HG02571 (cell line): Measurements from ENCODE around the gene GNAQ.

ENCODE experiments used
- ATAC-seq: cut with Tn5 transposase; IDR thresholded peaks from one replicate; pipeline ENCODE4 v1.9.1; 2021; ENCODE audit warnings: mild to moderate bottlenecking, moderate library complexity; ENCODE audit not compliant: unreplicated experiment

The GNAQ gene

DNA sequence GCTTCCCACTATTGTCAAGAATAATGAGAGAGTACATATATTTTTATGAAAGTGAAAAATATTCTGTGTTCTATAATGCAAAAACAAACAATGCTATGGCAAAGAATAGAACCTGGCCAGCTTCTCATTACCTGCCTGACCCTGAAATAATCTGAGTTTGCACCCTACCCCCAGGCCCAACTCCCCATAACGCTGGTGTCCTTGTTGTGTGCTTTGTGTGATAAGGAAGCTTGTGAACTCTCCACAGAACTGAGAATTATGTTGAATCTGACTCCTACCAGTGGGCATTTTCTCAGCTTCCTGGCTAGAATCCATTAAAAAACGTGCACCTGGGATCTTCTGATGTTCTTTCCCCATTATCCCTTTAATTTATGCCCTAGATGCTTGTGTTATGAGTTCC is 205.5 kb downstream of the GNAQ start:
- no peak for ATAC-seq

DNA sequence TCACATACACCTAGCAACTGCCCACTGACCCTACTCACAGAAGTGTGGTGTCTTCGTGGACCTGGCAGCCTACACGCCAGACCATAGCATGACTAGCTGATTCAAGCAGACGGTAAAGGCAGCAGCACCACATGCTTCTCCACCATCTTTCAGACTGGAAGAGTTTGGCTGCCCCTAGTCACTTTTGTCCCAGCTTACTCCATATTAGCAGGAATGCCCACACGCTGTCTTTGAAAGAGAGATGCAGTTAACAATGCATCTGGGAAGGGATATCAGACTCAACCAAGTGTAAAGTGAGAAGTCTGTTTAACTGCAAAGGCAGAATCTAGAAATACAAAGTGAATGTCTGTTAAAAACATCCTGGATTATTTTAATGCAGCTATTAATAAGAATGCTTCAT is 206.2 kb downstream of the GNAQ start:
- ATAC-seq = no peak

DNA sequence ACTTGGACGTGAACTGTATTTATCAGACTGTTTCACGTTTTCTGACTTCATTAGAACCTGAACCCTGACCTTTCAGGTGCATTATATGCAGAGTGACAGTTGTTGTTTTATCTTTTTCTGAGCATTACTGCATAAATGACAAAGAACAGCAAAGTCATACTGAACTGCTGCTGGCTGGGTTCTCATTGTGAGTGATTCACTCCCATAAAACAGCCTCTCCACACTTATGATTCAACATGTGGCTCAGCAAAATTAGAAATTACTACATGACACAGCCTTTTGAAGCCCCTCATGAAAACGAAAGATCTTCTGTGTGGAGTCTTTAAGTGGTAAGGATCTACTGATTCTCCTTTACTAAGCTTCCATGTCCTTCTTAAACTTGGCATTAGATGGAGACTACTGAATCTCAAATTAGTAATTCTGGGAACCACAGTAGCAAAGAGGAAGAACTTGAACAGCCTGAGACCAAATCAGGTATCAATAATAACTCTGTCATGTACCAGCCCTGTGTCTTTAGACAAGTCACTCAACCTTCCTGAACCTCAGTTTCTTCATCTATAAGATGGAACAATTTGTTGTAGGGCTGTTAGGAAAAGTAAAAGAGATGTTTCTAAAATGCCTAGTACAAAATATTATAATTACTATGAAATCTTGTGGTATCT is 211.2 kb downstream of the GNAQ start:
- no peak for ATAC-seq

DNA sequence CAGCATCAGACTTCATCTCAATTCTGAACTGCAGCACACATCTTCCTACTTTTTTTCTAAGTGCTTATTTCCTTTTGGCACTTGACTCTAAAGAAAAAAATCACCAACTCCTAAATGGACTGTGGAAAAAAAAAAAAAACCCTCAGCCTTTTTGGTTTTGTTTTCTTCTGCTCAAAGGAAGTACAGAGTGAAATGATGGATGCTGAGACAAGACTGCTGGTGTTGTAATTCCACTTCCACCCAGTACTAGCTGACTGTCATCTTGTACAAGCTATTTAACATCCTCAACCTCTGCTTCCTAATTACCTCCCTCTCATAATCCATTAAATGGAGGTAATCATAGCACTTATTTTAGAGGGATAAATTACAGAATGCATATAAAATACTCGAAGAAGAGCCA is 212.0 kb downstream of the GNAQ start:
- no peak for ATAC-seq

DNA sequence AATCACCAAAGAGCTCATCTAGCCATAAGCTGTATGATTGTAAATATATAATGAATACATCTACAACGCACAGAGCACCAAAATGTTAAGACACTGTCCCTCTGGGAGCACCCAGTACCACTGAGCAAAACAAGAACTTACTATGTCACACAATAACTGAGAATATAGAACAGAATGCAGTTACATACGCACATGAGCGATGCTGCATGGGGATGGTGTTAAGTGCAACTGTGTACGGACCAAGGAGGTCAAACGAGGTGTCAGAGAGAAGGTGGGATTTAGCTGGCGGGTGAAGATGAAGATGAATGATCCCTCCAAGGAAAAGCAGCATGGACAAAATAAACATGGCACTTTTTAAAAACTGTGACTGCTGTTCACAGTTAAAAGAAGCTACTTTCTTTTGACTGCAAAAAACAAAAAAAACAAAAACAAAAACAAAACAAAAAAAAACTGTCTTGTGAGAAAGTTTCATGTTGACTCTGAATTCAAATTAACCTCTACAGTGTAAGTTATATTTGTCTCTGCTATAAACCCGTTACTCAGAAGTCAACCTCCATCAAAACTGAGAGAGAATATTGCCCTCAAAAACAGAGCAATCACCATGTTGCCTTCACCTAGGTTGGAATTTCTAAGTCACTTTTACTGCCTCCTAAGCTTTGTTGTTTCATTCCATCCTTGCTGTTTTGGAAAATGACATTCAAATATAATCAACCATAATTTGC is 213.9 kb downstream of the GNAQ start:
- no peak for ATAC-seq

DNA sequence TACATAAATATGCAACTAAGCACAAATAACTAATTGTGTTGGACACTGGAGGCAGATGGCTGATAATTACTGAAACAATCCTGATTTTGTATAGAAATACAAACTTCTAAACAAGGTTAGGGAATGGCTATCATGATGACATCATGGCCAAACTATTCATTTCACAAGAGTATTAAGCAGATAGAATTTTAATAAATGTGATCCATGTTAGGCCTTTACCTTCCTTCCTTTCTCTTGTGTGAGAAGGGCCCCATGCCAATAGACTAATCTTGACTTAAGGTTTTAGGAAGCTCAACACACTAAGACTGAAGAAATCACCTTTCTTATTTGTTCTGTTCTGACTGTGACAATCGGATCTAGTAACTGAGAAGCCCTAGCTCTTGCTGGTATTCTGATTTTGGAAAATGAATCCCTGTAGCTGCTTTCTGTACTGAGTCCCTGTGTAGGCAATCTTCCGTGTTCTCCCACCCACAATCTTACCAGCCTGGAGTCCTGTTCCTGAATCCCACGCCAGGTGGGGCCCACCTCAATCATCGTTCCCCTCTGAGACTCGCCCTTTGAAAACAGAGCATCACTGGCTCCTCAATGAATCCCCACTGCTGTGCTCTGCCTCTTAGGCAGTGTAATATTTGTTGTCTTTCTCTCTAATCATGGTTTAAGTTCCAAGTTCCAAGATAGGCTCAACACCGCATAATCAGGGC is 214.8 kb downstream of the GNAQ start:
- ATAC-seq = no peak

DNA sequence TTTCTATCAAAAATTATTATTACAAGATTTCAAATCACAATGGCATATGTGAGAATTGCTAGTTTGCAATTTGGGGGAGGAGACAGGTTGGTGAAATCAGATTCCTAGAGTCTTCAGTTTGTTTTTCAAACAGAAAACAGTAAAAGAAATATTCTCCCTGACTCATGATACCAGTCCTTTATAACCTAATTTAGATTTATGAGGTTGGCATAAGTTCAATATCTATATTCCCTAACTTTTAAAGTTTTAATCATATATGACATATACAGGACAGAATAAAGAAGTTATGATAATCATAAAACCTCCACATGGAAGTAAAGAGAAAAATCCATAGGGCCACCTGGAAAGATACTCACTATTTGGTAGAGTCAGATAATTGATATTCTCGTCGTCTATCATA is 216.4 kb downstream of the GNAQ start:
- ATAC-seq = no peak

DNA sequence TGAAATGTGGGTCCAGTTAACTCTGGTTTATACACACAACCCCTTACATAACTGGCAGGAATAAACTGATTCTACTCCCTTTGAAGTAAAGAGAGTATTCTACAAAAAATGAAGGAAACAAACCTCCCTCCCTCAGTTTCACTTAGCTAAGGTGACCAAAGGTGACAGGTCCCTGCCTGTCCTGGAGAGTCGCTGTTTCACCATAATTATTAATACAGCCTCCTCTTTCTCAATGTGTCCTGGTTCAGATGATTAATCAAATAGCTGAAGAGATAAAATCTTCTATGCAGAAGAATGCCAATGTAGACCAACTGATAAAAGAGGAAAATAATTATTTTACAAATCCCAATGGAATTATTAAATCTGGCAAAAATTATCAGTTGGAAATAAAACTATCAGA is 219.8 kb downstream of the GNAQ start:
- no peak for ATAC-seq

DNA sequence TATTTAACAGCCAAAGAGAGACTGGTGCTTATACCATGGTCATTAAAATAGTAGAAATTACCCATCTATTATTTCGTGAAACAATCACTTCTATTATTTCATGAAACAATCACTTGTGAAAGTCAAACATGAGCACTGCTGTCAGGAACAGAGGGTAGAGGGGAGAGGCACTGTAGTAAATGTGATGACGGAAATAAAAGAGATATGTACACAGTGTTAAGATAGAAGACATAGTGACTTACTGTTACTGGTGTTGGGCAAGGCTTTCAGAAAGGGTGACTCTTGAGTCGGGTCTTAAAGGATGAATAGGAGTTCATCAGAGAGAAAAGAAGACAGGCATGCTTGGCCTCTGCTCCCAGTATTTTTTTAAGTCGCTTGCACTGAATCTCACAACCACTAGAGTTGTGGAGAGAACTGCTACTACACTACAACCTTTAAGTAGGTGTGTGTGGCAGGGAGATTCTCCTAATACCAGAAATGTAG is 220.9 kb downstream of the GNAQ start:
- ATAC-seq = no peak

DNA sequence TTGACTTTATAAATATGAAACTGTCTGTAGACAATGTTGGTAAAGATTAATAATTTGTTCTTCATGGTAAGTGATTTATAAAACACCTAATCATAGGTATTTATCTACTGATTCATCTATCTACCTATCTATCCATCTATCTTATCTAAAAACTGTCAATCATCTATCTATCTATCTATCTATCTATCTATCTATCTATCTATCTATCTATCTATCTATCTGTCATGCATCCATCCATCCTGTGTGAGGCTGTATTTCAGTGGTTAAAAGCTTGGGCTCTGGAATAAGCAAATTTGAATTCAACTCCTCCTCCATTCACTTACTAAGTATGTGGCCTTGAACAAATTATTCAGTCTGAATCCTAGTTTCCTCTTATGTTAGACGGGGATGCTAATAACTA is 221.6 kb downstream of the GNAQ start:
- no peak for ATAC-seq

DNA sequence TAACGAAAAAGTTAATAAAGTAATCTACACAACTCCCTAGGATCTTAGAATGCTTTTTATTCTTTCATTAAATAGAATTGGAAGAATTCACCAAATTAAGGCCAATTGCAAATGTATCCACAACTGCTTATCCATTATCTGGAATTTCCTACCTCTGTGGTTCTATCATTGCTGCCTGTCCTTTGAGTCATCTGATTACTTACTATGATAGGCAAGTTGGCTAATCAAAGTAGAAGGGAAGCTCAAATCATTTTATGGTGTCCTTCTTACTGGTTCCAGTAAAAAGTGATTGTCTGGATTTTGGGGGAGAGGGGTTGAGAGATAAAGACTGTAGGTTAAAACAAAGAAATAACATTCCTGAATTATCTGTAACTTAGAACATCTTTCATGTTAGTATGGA is 222.1 kb downstream of the GNAQ start:
- ATAC-seq = no peak

DNA sequence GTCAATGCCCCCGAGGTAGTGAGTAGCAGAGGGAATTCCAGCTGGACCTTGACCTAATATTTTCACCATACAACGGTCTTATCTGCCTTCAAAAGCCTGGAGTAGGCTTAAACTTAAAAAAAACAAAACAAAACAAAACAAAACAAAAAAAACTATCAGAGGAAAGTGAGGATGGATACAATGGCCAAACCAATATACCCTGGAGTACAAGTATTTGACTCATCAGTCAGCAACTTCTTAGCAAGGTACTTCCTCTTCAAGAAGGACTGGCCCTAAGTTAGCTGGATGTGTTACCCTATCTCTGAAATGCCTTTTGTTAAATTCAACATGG is 222.9 kb downstream of the GNAQ start:
- ATAC-seq = no peak

DNA sequence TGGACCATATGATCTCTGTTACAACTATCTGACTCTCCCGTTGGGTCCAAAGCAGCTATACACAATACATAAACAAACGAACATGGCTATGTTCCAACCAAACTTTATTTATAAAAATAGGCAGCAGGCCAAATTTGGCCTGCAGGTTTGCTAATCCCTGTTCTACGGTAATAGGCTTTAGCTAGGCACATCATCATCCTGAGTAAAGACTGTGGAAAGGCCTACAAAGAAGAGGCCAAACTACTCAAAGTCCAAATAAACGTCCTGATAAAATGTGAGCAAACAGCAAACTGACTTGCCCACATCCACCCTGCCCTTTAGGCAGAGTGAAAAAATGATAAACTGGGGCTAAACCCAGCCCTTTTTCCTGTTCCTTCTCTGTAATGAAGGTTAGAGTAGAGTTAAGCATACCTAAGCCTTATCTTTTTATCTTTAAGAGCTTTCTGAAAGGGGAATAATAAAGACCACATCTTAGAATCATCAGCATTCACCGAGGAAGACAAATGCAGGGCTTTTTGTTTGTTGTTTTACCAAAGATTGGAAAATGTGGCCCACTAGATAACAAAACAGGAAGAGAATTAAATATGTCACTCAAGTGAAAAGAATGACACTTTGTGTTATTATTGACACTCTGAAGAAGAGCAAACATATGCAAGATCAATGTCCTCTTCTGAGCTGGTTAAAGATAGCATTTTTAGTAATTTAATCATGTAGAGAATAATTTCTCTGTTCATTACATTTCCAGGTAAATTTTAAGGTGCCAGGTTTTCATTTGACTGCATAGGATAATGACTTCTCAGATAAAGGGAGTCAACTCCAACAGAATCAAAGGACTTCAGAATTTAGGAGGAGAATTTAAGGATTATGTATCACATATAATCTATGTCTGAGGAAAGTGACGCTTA is 223.5 kb downstream of the GNAQ start:
- no peak for ATAC-seq

DNA sequence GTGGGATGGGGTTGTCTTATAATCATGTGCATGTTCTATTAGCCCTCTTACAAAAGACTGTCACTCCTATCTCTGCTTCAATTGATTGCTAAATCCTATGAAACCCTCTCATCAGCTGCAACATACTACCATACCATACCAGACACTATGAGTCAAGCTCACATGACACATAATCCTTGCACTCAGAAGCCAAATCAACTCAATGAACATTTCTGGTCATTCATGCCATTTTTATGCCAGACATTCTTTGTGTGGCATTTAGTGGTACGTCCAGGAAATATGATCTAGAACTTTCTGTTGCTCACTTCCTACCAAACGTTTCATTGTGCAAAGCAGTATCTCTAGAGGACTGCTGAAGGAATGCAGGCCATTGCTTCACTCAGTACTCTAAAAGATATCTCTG is 224.3 kb downstream of the GNAQ start:
- ATAC-seq = no peak

DNA sequence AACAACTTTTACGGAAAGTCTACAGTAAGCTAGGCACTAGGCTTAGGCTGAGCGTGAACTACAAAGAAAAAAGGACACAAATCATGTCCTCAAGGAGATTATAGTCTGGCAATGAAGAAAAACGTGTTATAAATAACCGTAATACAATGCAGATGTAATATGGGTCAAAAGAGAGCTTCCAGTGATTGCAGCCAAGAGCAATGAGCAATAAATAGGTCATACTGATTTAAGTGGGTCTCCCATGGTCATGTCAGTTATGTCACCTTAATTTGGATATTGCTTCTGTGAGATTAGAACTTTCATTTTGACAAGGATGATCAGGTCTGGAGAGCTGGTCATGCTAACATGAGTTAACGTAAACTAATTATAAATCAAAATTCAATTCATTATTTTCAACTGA is 224.9 kb downstream of the GNAQ start:
- ATAC-seq = no peak

DNA sequence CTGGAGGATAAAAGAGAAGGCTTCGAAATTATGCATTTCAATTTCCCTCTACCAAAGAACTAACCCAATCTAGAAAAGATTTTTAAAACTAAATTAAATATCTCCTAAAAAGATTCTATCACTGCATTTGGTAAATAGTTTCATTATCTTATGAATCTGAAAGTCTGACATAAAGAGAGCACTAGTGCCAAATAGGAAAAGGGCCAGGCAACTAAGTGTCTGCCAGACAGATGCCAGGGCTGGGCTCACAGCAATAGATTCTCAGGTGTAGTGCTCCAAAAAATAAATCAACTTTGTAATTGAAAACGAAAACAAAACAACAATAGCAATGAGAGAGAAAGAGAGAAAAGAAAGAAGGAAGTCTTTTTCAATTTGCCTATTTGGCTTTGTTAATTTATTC is 225.8 kb downstream of the GNAQ start:
- no peak for ATAC-seq

DNA sequence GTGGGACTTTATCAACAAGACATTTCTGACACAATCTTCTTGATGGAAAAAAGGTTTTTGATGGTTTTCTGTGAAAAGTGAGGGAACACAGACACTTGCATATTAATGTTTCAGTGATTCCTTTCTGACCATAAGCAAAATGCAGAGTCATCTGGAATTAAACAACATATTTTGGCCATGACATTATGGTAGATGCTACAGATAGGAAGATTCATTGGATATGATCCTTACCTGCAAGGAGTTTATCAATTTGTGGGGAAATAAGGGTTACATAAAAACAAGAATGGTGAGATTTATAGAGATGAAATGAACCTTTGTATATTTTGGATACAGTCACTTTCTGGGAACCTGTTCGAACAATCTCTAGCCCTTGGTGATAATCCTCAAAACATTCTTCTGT is 228.2 kb downstream of the GNAQ start:
- no peak for ATAC-seq

DNA sequence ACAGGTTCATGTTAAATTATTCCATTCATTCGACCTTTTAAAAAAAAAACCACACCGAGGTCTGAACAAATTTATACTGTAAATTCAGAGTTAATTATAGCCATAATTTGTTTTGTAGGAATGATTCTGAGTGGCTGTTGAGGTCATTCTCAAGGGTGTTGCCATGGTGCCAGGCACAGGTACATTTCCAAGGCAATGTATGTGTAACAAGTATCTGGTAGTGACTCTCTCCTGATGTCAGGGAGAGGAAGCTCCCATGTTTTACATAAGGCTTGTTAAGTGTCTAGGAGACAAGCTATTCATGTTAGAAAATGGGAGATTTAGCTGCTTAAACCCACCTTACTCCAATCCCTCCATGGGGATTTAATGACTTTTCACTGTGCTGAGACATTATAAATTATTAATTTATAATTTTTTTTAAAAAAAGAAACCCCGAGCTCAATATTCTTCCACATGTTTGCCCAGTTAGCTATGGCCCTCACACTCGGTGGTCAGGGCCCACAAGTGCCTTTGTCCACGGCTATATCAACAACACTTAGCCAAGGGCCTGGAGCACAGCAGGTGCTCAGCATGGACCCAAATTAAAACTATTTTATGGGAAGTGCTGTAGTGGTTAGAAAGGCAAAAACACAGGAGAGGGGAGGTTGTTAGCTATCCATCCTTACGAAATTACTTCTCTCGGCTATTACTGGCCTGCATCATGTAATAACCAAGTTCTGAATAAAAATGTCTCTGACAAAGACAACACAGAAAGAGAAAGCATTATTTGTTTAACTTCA is 228.9 kb downstream of the GNAQ start:
- ATAC-seq = no peak

DNA sequence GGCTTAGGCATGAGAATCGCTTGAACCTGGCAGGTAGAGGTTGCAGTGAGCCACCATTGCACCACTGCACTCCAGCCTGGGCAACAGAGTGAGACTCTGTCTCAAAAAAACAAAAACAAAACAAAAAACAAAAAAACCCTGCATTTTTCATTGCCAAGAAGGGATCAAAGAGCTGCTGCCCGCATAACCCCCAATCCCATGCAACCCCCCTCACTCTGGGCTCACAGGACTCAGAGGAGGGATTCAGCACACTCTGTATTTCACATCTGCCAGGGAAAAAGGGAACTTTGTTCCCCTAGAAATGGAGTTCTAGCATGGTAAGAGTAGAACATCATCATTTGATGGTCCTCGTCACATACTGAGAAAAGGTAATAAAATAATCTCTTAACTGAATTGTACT is 229.5 kb downstream of the GNAQ start:
- no peak for ATAC-seq

DNA sequence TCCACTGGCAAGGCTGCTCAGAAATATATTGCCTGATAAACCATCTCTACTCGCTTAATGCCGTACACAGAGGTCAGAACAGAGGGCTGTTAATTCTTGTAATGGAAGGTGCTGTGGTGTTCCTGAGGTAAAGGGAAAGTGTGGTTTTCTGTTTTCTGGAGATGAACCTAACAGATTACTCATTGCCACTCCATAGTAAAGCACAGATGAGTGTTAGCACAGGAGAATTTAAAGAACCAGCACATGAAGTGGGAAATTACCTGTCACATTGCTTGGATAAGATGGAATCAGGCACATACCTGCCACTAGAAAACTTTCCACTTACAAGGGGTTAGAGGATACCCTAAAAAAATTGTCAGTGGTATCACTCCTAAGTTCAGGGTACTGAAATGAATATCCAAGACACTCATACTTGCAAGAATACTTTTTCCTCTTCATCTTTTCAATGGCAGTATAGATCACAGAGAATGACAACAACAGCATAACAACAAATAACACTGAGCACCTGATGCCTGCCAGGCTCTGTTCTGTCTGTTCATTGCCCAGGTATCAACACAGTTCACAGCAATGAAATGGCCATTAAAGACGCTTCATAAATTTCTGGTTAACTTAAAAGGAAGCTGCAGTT is 230.6 kb downstream of the GNAQ start:
- no peak for ATAC-seq
